Rectal smooth muscle tissue (tissue), 1 donor: ENCODE results near the gene KLHL5.
A peak's percentile ranks its signal among the peaks of the same experiment; 100 is the strongest.

Experiments
- H3K27ac ChIP-seq: one replicate; pipeline ENCODE4 v1.7.0; 2013; ENCODE audit warnings: low read depth, low read length, inconsistent platforms
- H3K27me3 ChIP-seq: one replicate; pipeline ENCODE4 v1.7.0; 2013; ENCODE audit warnings: low read length; ENCODE audit not compliant: control insufficient read depth, insufficient read depth
- H3K36me3 ChIP-seq: one replicate; pipeline ENCODE4 v1.7.0; 2013; ENCODE audit warnings: low read length; ENCODE audit not compliant: control insufficient read depth, insufficient read depth
- H3K4me1 ChIP-seq: one replicate; pipeline ENCODE4 v1.7.0; 2013; ENCODE audit warnings: low read length; ENCODE audit not compliant: control insufficient read depth, insufficient read depth
- H3K4me3 ChIP-seq: one replicate; pipeline ENCODE4 v1.7.0; 2013; ENCODE audit warnings: low read length
- H3K9ac ChIP-seq: one replicate; pipeline ENCODE4 v1.7.0; 2013; ENCODE audit warnings: low read length

The KLHL5 gene, protein sequence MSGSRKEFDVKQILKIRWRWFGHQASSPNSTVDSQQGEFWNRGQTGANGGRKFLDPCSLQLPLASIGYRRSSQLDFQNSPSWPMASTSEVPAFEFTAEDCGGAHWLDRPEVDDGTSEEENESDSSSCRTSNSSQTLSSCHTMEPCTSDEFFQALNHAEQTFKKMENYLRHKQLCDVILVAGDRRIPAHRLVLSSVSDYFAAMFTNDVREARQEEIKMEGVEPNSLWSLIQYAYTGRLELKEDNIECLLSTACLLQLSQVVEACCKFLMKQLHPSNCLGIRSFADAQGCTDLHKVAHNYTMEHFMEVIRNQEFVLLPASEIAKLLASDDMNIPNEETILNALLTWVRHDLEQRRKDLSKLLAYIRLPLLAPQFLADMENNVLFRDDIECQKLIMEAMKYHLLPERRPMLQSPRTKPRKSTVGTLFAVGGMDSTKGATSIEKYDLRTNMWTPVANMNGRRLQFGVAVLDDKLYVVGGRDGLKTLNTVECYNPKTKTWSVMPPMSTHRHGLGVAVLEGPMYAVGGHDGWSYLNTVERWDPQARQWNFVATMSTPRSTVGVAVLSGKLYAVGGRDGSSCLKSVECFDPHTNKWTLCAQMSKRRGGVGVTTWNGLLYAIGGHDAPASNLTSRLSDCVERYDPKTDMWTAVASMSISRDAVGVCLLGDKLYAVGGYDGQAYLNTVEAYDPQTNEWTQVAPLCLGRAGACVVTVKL

DNA sequence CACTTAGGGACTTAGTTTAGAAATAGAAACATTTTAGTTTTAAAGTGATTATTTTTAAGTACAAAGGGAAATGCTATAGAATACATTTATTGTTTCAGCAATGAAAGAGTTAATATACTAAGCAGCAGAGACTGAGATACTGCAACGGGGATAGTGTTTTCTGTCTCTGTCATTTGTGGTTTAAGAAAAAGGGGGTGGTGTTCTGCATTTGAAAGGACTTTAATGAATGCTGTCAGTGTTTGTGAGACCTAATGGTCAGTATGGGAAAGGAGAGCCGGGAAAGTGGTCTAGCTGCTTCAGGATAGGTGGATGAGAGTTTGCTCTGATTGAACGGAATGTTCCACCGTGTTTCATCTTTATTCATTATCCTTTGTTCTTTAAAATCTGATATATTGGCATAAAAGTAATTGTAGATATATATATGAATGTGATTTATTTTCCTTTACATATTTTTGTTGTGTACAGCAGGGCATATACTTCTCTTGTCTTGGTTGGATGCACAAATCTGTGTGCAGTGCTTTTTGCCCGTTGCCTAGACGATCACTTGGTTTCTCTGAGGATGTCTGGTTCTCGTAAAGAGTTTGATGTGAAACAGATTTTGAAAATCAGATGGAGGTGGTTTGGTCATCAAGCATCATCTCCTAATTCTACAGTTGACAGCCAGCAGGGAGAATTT is at the start of gene KLHL5:
Gene KLHL5 (plus strand): TSS at position 139 of the 676 bp plus-strand sequence. CDS start 421 bp downstream, at position 560.
- H3K27ac ChIP-seq: no peak within 1 kb of the TSS
- H3K4me3 ChIP-seq: no peak within 1 kb of the TSS
- no peaks in the 10 kb centered on the region for H3K27me3 ChIP-seq
- H3K4me1 ChIP-seq: peaks cover 10% of the 10 kb centered on the region
- H3K36me3 ChIP-seq: no peaks in the 10 kb centered on the region
- H3K9ac ChIP-seq: no peak within 1 kb of the TSS

DNA sequence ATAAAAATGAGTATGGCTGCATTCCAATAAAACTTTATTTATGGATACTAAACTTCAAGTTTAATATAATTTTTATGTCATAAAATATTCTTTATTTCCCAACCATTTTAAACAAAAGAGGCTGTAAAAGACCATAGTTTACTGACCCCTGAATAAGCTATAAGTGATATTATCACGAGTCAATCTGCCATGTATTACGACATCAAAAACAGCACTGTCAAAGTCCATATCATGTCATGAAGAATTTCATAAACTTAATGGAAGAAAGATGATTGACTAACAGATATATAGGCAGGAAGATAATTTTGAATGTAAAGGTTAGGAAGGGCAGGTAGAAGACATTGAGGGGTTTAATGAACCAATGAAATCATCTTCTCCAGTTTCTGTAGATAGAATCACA is 48.0 kb upstream of the KLHL5 start:
- Histone ChIP-seq H3K36me3 (no peaks in the 10 kb centered on the region), H3K27me3 (no peaks in the 10 kb centered on the region), H3K9ac (no peak overlapping the region), H3K27ac (no peak overlapping the region), H3K4me3 (no peak overlapping the region), H3K4me1 (no peaks in the 10 kb centered on the region)

DNA sequence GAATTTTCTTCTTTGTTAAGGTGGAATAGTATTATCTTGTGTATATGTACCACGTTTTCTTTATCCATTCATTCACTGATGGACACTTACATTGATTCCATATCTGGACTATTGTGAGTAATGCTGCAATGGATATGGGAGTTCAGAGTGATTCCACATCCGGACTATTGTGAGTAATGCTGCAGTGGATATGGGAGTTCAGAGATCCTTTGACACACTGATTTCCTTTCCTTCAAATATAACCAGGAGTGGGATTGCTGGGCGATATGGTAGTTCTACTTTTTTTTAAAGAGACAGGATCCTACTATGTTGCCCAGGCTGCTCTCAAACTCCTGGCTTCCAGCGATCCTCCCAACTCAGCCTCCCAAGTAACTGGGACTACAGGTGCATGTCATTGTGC is 41.9 kb upstream of the KLHL5 start:
- H3K9ac ChIP-seq: no peak overlapping the region
- H3K27me3 ChIP-seq: no peaks in the 10 kb centered on the region
- no peak overlapping the region for H3K4me3 ChIP-seq
- H3K27ac ChIP-seq: no peak overlapping the region
- H3K4me1 ChIP-seq: no peaks in the 10 kb centered on the region
- H3K36me3 ChIP-seq: no peaks in the 10 kb centered on the region

DNA sequence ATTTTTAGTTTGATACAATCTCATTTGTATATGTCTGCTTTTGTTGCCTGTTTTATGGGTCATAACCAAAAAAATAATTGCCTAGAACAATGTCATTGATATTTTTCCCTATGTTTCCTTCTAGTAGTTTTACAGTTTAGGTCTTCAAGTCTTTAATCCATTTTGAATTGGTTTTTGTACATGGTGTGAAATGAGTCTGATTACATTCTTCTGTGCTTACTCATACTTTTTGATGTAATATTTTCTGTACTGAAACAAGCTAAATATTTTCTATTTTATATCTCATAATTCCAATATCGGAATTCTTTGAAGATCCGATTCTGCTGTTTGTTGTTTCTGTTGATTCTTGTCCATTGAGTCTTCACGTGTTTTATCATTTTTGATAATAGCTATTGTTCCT is 40.4 kb upstream of the KLHL5 start:
- Histone ChIP-seq H3K36me3 (no peaks in the 10 kb centered on the region), H3K4me3 (no peak overlapping the region), H3K27ac (no peak overlapping the region), H3K9ac (no peak overlapping the region), H3K27me3 (no peaks in the 10 kb centered on the region), H3K4me1 (no peaks in the 10 kb centered on the region)

DNA sequence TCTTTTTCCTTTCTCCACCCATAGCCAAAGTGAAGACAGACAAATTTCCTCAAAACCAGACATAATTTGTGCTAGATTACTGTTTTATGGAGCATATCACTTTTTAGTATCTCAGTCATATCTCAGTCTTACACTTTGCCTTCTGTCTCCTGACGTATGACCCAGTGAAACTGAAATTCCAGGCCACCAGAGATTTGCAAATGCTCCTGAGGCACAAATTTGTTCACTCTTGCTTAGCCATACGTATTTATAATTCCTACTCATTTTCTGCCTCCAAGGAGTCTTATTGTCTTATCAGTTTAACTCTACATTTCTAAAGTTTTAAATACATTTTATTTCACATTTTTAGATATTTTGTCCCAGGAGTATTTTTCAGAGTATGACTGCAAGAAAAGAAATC is 39.8 kb upstream of the KLHL5 start:
- Histone ChIP-seq H3K27ac (no peak overlapping the region), H3K4me3 (no peak overlapping the region), H3K4me1 (no peaks in the 10 kb centered on the region), H3K27me3 (no peaks in the 10 kb centered on the region), H3K9ac (no peak overlapping the region), H3K36me3 (no peaks in the 10 kb centered on the region)

DNA sequence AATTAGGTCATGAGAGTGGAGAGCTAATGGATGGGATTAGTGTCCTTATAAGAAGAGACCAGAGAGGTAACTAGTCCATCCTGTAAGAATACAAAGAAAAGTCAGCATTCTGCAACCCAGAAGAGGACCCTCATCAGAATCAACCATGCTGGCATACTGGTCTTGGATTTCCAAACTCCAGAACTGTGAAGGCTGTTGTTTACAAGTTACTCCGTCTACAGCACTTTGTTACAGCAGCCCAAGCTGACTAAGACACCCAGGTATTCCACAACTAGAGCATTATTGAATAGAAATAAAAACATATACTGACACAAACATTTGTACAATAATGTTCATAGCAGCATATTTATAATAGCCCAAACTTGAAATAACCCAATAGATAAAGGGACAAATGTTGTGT is 39.0 kb upstream of the KLHL5 start:
- H3K9ac ChIP-seq: no peak overlapping the region
- no peak overlapping the region for H3K27ac ChIP-seq
- no peaks in the 10 kb centered on the region for H3K4me1 ChIP-seq
- no peak overlapping the region for H3K4me3 ChIP-seq
- H3K36me3 ChIP-seq: no peaks in the 10 kb centered on the region
- no peaks in the 10 kb centered on the region for H3K27me3 ChIP-seq

DNA sequence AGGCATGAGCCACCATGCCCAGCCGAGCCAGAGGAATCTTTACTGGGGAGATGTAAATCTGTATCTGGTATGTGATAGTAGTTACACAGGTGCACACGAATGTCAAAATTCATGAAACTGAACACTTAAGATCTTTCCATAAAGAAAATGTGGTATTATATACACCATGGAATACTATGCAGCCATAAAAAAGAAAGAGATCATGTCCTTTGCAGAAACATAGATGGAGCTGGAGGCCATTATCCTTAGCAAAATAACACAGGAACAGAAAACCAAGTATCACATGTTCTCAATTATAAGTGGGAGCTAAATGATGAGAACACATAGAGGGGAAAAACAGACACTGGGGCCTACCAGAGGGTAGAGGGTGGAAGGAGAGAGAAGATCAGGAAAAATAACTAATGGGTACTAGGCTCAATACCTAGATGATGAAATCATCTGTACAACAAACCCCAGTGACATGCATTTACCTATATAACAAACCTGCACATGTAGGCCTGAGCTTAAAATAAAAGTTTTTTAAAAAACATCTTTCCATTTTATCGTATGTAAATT is 37.6 kb upstream of the KLHL5 start:
- no peak overlapping the region for H3K27ac ChIP-seq
- H3K4me1 ChIP-seq: no peaks in the 10 kb centered on the region
- no peaks in the 10 kb centered on the region for H3K36me3 ChIP-seq
- no peaks in the 10 kb centered on the region for H3K27me3 ChIP-seq
- no peak overlapping the region for H3K9ac ChIP-seq
- H3K4me3 ChIP-seq: no peak overlapping the region

DNA sequence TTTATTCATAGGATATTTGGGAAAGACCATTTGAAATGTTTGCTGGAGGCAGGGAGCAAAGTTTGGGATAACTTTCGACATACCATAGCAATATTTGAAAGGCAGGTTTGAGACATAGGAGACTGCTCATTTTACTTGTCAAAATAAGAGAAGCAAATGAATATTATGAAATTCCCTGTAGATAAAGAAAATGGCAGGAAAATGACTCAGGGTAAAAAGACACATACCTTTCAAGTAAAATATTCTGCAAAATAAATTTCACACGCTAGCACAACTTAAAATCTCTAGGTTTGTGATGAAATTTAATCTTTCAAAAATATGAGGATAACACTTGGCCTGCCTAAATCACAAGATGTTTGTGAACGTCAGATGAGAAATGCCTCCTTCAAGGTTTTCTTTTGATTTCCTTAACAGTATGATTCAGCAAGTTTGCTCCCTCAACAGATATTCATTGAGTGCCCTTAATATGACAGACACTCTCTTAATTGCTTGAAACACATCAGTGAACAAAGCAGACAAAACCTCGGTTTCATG is 36.4 kb upstream of the KLHL5 start:
- no peak overlapping the region for H3K4me3 ChIP-seq
- no peaks in the 10 kb centered on the region for H3K27me3 ChIP-seq
- H3K4me1 ChIP-seq: no peaks in the 10 kb centered on the region
- no peak overlapping the region for H3K27ac ChIP-seq
- no peak overlapping the region for H3K9ac ChIP-seq
- H3K36me3 ChIP-seq: no peaks in the 10 kb centered on the region

DNA sequence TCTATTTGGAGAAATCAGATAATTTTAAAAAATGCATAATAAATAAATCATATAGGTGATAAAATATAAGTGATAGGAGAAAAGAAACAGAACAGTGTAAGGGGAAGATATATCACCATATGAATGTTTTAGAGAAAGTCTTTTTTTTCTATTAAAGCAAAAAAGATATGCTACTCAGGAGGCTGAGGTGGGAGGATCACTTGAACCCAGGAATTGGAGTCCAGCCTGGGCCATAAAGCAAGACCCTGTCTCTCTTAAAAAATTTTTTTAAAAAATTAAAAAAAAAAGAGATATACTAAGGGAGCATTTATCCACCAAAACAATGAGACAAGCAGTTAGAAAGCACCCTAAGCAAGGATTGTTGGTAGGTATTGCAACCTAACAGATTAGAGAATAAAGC is 35.9 kb upstream of the KLHL5 start:
- no peak overlapping the region for H3K27ac ChIP-seq
- H3K27me3 ChIP-seq: no peaks in the 10 kb centered on the region
- H3K36me3 ChIP-seq: no peaks in the 10 kb centered on the region
- no peak overlapping the region for H3K4me3 ChIP-seq
- no peak overlapping the region for H3K9ac ChIP-seq
- H3K4me1 ChIP-seq: no peaks in the 10 kb centered on the region

DNA sequence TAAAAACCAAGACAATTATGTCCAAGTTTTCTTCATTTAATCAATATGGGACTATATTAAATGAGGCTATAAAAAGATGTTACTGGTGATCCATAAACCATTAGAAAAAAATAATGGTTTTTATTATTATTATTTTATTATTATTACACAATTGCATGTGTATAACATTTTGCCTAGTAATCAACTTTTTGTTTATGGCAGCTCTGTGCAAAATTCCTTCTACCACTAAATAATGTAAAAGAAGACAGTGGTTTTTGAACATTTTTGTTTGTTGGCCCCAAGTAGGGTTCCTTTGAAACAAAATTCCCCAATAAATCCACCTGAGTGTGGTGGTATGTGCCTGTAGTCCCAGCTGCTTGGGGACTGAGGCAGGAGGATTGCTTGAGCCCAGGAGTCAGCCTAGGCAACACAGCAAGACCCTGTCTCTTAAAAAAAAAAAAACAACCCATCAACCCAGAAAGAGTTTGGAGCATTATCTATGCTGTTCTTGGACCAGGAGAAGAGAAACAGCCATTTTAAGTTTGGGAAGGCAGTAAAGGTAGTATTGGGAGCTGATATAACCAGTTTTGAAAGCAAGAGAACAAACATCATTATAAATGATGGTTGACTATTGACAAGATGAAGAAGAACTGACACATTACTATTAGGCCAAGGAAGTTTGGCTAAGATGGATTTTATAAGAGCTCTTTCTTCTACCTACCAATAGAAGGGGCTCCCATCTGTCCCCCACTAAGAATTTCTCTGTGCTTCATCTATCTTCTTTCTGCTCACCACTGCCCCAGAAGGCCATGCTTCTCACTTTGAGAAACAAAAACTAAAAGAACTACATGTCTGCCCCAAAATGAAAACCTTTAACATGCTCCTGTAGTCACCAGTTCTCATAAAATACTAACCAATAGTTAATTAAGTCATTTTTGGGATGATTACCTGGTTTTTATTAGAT is 32.0 kb upstream of the KLHL5 start:
- Histone ChIP-seq H3K4me3 (peak overlapping the region; percentile 27), H3K36me3 (no peaks in the 10 kb centered on the region), H3K4me1 (no peaks in the 10 kb centered on the region), H3K27ac (no peak overlapping the region), H3K9ac (no peak overlapping the region), H3K27me3 (no peaks in the 10 kb centered on the region)

DNA sequence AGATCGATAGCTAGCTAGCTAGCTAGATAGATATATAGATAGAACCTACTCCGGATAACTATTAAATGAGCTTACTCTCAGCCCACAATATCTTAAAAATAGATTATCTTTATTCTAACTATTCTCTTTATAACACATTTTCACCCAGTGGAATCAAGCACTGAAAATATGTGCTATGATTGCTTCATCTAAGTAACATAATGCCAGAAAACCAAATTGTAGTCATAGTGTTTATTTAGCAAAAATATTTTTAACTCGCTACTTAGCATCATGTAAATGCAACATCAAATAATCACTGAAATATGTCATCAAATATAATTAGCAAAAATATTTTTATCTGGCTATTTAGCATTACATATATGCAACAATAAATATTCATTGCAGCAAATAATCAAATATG is 31.3 kb upstream of the KLHL5 start:
- no peaks in the 10 kb centered on the region for H3K27me3 ChIP-seq
- no peaks in the 10 kb centered on the region for H3K36me3 ChIP-seq
- no peaks in the 10 kb centered on the region for H3K4me1 ChIP-seq
- no peak overlapping the region for H3K9ac ChIP-seq
- no peak overlapping the region for H3K27ac ChIP-seq
- H3K4me3 ChIP-seq: no peak overlapping the region
